ENCODE measurements around the gene TOP3B.

Gene TOP3B

DNA sequence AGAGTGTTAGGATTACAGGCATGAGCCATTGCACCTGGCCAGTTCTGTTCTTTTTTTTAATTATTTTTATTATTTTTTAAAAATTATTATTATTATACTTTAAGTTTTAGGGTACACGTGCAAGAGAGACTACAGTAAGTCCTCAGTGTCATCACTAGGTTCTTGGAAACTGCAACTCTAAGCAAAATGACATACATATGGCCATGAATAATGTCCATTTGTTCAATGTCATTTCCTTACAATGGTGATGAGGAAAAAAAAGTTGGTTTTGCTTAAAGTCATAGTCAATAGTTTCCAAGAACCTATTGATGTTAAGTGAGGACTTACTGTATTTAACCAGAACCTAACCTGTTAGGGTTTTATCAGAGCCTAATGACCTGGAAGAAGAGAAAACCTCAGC is 29.4 kb upstream of the TOP3B start:
- no peak for DNase-seq

GRCh38 chr22:22010358-22010757 is 27.8 kb upstream of the TOP3B start:
- no peak for DNase-seq

DNA sequence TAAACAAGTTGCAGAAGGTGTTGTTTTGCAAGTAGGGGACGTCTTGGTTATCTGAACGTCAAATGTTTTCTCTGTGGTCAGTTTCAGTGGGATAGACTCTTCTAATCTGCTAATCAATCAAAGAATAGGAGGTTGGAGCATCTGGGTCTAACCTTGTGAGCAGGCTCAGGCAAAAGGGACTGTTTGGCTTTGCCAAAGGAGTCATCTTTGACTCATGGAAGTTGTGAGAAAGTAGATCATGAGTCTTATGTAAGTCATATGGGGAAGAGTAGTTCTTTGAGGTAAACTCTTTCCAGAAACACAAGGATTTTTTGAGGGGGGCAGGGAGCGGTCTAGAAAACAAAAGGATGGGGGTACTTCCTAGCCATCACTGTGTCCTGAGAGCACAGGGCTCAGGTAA is 27.1 kb upstream of the TOP3B start:
- no peak for DNase-seq

GRCh38 chr22:22006596-22006990 is 24.0 kb upstream of the TOP3B start:
- no peak for DNase-seq

- no peak for DNase-seq
These were observed 23.5 kb upstream of the TOP3B start for GRCh38 chr22:22005945-22006595.

DNA sequence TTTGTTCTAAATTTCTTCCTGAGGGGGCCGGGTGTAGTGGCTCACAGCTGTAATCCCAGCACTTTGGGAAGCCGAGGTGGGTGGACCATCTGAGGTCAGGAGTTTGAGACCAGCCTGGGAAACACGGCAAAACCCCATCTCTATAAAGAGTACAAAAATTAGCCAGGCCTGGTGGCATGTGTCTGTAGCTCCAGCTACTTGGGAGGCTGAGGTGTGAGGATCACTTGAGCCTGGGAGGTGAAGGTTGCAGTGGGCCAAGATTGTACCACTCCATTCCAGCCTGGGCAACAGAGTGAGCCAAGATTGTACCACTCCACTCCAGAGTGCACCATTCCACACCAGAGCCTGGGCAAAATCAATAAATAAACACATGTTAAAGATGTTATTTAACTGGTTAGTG is 20.6 kb upstream of the TOP3B start:
- no peak for DNase-seq

DNA sequence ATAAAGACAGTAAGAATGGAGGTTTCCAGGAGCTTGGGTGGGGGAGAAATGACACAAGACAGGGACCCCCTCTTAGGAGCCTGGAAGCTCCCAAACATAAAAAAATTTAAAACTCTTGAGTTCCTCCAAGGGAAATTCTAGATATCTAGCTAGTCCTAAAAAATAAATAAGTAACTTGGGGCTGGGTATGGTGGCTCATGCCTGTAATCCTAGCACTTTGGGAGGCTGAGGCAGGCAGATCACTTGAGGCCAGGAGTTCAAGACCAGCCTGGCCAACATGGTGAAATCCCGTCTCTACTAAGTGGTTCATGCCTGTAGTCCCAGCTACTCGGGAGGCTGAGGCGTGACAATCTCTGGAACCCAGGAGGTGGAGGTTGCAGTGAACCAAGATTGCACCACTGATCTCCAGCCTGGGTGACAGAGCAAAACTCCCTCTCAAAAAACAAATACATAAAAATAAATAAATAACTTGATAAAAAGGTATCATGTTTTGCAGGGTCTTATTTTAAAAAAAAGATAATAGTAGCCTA is 20.0 kb upstream of the TOP3B start:
- no peak for DNase-seq

- no peak for DNase-seq
These were observed 19.3 kb upstream of the TOP3B start for GRCh38 chr22:22001664-22002525.

DNA sequence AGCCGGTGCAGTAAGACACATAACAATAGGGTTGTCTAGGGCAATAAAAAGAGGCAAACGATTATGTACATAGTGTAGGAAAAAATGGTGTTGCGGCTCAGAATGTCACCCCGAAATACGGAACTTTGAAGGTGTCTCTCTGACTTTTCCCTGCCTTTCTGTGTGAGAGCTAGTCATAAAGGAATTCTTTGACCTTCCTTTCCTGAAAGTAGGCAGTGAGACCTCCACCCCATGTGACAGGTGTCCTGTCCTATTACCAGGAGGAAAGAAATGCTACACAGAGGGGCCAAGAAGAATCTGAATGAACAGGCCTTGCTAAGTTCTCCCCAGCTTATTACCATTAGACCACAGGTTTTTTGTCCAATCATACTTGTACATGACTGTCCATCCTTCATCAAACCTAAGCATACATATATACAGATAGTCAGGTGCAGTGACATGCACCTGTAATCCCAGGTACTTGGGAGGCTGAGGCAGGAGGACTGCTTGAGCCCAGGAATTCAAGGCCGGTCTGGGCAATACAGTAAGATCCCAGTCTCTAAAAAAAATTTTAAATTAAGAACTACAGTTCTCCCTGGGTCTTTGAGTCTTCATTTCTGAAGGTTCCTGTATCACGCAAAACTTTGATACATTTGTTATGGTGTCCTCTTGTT is 16.1 kb upstream of the TOP3B start:
- no peak for DNase-seq

GRCh38 chr22:21996175-21996720 is 13.7 kb upstream of the TOP3B start:
- DNase-seq, result no peak

DNA sequence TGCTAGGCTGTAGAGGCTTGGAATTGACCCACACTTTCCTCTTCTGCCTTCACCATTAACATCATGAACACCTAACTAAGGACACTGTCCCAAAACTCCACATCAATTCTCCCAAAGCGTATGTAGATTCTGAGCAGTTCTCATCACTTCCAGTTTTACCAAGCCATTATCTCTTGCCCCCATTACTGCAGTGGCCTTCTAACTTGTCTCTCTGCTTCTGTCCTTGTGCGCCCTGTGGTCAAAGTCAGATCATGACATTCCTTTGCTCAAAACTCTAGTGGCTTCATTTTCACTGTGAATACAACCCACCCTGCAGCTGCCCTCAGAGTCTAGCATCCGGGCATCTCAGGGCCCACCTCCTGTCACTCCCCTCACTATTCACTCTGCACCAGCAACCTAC is 13.1 kb upstream of the TOP3B start:
- DNase-seq, result no peak

DNA sequence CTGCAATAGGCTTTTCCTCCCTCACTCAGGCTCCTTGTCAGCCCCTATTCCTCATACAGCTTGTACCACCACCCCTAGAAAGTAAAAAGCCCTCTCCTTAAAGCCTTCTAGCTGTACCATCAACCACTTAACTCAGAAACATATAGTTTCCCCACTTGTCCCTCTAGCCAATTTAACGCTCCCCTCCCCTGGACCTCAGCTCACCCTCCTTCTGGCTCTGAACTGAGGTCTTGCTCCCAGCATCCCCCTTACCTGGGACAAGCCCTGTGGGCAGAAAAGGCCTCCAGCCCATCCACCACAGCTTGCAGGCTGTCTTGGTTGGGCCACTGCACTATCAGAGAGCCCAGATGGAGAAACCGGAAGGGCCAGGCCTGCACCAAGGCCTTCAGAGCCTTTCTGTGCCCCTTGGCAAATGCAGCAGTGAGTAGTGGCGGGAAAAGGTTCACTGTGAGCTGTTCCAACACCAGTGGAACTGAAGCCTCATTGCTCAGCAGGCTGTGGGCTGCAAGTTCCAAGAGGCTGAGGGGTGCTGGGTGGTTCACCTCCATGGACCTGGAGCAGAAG is 12.4 kb upstream of the TOP3B start:
- no peak for DNase-seq

- no peak for DNase-seq
These were observed 10.1 kb upstream of the TOP3B start for GRCh38 chr22:21992593-21993237.

DNA sequence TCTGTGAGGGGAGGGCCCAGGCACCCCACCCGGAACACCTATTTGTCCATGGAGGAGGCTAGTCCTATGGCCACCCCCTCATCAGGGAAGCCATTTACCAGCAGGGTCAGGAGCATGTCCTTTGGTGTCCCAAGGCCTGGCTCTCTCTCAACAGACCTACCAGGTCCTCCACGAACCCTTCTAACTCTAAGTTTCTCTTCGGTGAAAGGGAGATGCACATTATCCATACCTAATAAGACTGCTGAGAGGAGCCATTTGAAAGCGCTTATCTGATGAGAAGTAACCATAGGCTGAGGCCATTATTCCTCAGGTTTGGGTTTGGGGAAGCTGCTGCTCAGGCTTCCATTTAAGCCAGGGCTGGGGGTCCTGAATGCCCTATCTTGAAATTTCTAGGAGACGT is 9.2 kb upstream of the TOP3B start:
- DNase-seq, result no peak

DNA sequence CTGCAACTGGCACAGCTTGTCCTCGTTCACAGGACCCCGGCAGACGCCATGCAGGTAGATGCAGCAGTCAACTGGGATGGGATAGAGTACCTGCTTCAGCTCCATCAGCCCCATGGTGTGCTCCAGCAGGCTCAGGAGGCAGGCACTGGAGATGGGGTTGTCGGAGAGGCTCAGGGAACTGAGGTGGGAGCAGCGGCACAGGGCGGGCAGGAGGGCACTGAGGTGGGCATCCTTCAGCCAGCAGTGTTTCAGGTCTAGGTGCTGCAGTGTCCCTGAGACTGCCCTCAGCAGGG is 8.7 kb upstream of the TOP3B start:
- no peak for DNase-seq

DNA sequence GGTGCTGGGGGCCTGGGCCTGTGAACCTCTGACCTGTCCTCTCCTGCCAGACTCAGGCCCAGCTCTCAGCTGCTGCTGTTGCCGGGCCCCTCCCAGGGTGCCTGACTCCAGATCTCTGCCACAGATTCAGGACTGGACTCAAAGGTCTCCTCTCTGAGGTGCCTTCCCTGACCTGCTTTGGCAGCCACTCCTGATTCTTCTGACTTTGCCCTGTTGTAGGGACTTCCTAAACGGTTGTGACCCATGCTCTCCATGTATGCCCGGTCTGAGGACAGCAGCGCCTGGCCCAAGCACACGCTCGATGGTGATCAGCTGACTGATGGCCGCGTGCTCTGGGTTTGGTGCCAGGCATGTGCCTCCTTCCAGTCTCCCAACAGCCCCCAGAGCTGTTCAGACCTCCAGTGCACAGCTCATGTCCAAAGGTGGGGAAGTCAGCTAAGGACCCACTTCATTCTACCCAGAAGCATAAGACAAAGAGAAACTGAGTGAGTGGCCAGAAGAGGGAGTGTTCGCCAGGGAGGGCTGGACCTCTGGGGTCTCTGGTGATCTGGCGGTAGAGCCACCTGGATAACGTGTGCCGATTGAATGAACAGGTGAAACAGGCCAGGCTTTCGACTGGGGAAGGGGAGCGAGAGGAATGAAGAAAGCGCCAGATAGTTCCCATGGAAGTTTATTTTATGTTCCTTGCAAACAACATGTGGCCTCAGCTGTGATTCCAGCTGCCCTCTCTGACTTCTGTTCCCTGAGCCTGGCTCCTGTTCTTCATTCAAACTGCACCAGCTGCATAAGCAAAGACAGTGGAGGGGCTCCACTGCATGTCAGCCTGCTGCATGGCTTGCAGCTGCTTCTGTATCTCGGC is 8.1 kb upstream of the TOP3B start:
- DNase-seq, result no peak

- no peak for DNase-seq
These were observed 6.5 kb upstream of the TOP3B start for GRCh38 chr22:21989049-21989448.

GRCh38 chr22:21985214-21985613 is 2.6 kb upstream of the TOP3B start:
- DNase-seq, result no peak

GRCh38 chr22:21984793-21985192 is 2.2 kb upstream of the TOP3B start:
- no peak for DNase-seq

DNA sequence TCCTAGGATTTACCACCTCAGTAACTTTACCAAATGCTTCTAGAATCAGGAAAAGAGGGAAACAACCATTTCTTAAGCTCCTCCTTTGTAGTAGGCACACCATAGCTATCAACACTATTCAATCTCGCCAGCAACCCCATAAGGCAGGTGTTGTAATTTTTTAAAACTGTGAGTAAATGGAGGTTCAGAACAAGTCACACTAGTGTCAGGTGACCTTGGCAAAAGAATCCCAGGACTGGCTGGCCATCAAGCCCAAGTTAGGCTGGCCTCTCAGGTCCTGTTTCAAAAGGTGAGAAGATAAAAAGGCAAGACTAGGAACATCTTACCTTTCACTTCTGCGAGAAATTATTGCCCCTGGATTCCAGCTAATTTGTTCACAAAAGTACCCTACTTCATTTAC is 713 bp downstream of the TOP3B start:
- no peak for DNase-seq

DNA sequence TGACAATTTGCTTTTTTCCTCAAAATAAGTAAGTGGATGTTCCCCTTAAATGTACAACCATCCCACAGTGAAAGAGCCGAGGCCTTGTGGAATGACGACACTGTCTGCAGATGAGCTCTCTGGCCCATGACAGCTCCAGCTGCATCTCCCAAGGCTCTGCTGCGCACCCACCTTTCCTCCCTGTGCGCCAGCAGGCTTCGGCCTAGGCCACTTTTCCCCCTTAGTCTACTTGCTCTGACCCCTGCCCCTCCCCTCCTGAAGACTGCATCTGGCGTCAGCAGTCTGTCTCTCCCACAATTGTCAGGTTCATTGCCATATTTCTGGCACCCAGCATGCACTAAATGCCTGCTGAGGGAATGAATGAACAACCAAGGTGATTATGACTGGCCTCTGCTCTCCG is 2.0 kb downstream of the TOP3B start:
- DNase-seq, result no peak

All from stimulated activated CD4-positive, alpha-beta T cell treated with anti-CD3 and anti-CD28 coated beads, Interleukin-4, amount 100 ng/mL, for 1 hour (primary cell).